K562 (cell line): ENCODE measurements around the gene MIEF1. TPM values are rescaled to one million over a fixed set of nuclear protein-coding genes. Genes with fewer than 3 reads are reported as not detected.

Source experiments
- CBFB ChIP-seq: sonication (generic); formaldehyde crosslinking; IDR thresholded peaks from 2 replicates; pipeline ENCODE4 v1.4.0; 2020; ENCODE audit warnings: mild to moderate bottlenecking, missing genetic modification reagents
- CXXC5 ChIP-seq: fragments of 250-450 bp; sonication (Bioruptor Pico); IDR thresholded peaks from 2 replicates; pipeline ENCODE4 v1.8.0; 2022; ENCODE audit warnings: inconsistent platforms, mild to moderate bottlenecking, moderate library complexity
- FOXM1 ChIP-seq, 2 experiments: fragments of 450-650 bp in 1 of 2; sonication (generic) in 1 of 2; formaldehyde crosslinking in 1 of 2; IDR thresholded peaks; 2 replicates each; pipeline versions ENCODE4 v1.6.1 to v1.9.0; 2017 to 2022; ENCODE audit warnings: low read depth in 2 of 2, mild to moderate bottlenecking in 2 of 2, missing genetic modification reagents in 1 of 2, moderate library complexity in 1 of 2
- GATAD2B ChIP-seq: fragments of 450-650 bp; IDR thresholded peaks from 2 replicates; pipeline ENCODE4 v1.6.1; 2017; ENCODE audit warnings: mild to moderate bottlenecking, borderline replicate concordance
- HBP1 ChIP-seq: fragments of 450-650 bp; formaldehyde crosslinking; IDR thresholded peaks from 2 replicates; pipeline ENCODE4 v1.4.0; 2022; ENCODE audit warnings: missing genetic modification characterization
- HMGXB4 ChIP-seq: sonication (generic); formaldehyde crosslinking; IDR thresholded peaks from 2 replicates; pipeline ENCODE4 v1.8.1; 2023; ENCODE audit warnings: mild to moderate bottlenecking, missing genetic modification reagents
- KDM2B ChIP-seq: fragments of 250-450 bp; sonication (Bioruptor Pico); IDR thresholded peaks from 2 replicates; pipeline ENCODE4 v1.8.0; 2021; ENCODE audit warnings: mild to moderate bottlenecking, moderate library complexity
- PRDM10 ChIP-seq: fragments of 450-650 bp; IDR thresholded peaks from 2 replicates; pipeline ENCODE4 v1.6.1; 2018; ENCODE audit not compliant: partially characterized antibody
- RAD21 ChIP-seq, 2 experiments: fragments of 250-450 bp in 1 of 2; fragments of 450-650 bp in 1 of 2; sonication (Bioruptor Pico) in 1 of 2; formaldehyde crosslinking in 1 of 2; IDR thresholded peaks in 1 of 2; conservative IDR thresholded peaks in 1 of 2; 2 replicates each; pipeline versions ENCODE4 v1.4.0 to v1.8.0; 2020 to 2022; ENCODE audit warnings: mild to moderate bottlenecking in 2 of 2, moderate library complexity in 1 of 2
- SAFB ChIP-seq: fragments of 200-400 bp; formaldehyde crosslinking; IDR thresholded peaks from 2 replicates; pipeline ENCODE4 v1.6.1; 2017; ENCODE audit warnings: low read depth, low read length, borderline replicate concordance
- SMARCC2 ChIP-seq: fragments of 450-650 bp; IDR thresholded peaks from 2 replicates; pipeline ENCODE4 v1.6.1; 2017; ENCODE audit warnings: antibody characterized with exemption, moderate library complexity, mild to moderate bottlenecking, low read depth
- SRF ChIP-seq, 2 experiments: fragments of 250-450, 450-650 bp in 1 of 2; sonication (Bioruptor Pico) in 1 of 2; sonication (generic) in 1 of 2; formaldehyde crosslinking; IDR thresholded peaks; 2 replicates each; pipeline versions ENCODE4 v1.5.0 to v1.5.1; 2020 to 2022; ENCODE audit warnings: mild to moderate bottlenecking in 1 of 2, missing genetic modification reagents in 1 of 2
- ZBTB7A ChIP-seq: IDR thresholded peaks from 2 replicates; pipeline ENCODE4 v1.6.1; 2011; ENCODE audit warnings: low read depth, mild to moderate bottlenecking, low read length, moderate library complexity, borderline replicate concordance; ENCODE audit not compliant: control insufficient read depth
- ZNF449 ChIP-seq: fragments of 250-450 bp; sonication (Bioruptor Pico); IDR thresholded peaks from 2 replicates; pipeline ENCODE4 v1.8.0; 2022; ENCODE audit warnings: moderate library complexity, mild to moderate bottlenecking, inconsistent platforms
- ZNF589 ChIP-seq: fragments of 200-800 bp; sonication (Bioruptor generic); IDR thresholded peaks from 2 replicates; pipeline ENCODE4 v1.6.1; 2016; ENCODE audit warnings: low read depth, missing genetic modification characterization, missing compliant biosample characterization
- polyA plus RNA-seq, 8 experiments: library from polyadenylated mRNA; depleted of rRNA in 4 of 8; stranded (reverse) in 5 of 8; unstranded in 3 of 8; fragments of >200 nt; fragmentation: Nextera tagmentation in 2 of 8; fragmentation: Illumina TruSeq in 1 of 8; extraction: Ambion mirVana in 2 of 8; extraction: Trizol in 1 of 8; gene quantifications; 2 replicates each; pipeline versions ENCODE4 v1.2.1 to v1.2.3, GENCODE V29; 2011 to 2014; ENCODE audit warnings: inconsistent platforms in 1 of 8, missing spikeins in 1 of 8
- total RNA-seq, 7 experiments: library from RNA; depleted of rRNA in 6 of 7; stranded (reverse); fragments of >200 nt in 6 of 7; fragmentation: Illumina TruSeq in 2 of 7; extraction: Trizol in 2 of 7; gene quantifications; 2 replicates each; pipeline versions ENCODE4 v1.2.1 to v1.2.3, GENCODE V29; 2011 to 2021; ENCODE audit warnings: low replicate concordance in 1 of 7

The MIEF1 gene
- total and polyA plus RNA-seq, 9 of the 15 experiments (the other 6 are each of a cell fraction or from before 2014, with no cell fraction given), result 10.9 to 51.8 (median 25.5) TPM

GRCh38 chr22:39472570-39473556 lies 29.2 kb upstream of the MIEF1 start (continued):
- TF ChIP-seq RAD21 (CRISPR knock-in tag; conservative IDR thresholded peaks at IDR 0.05 in 1 of 2, IDR thresholded peaks at IDR 0.05 in 1 of 2) (0 out of 4 replicates have a peak, but pooled peaks of 1 of the 2 experiments have one; percentile 8), CBFB (CRISPR knock-in tag) (no peak), ZNF589 (CRISPR knock-in tag) (no peak), KDM2B (CRISPR knock-in tag) (no peak), CXXC5 (no peak), GATAD2B (peak; percentile 39; the same call in 1 of the 2 replicates), ZNF449 (CRISPR knock-in tag) (no peak), HBP1 (CRISPR knock-in tag) (no peak), SRF (CRISPR knock-in tag; IDR thresholded peaks at IDR 0.05) (no peak), ZBTB7A (peak; percentile 65; the same call in 1 of the 2 replicates), SMARCC2 (no peak; the same call in 1 of the 2 replicates), HMGXB4 (CRISPR knock-in tag) (no peak), SAFB (no peak), PRDM10 (peak; percentile 35), FOXM1 (IDR thresholded peaks at IDR 0.05; ENCODE audit: low read depth) (peak; percentile 13; the same call in 1 of the 2 replicates), FOXM1 (CRISPR knock-in tag; IDR thresholded peaks at IDR 0.05; ENCODE audit: low read depth) (no peak)
